ENCODE measurements around the gene MEGF6.

MEGF6 gene

GRCh38 chr1:3522564-3523265 is 88.6 kb downstream of the MEGF6 start:
- Histone ChIP-seq H3K36me3 (ENCODE audit: control insufficient read depth, insufficient read depth, low read length) (no peaks in the 10 kb centered on the region), H3K4me2 (ENCODE audit: low read length) (no peak overlapping the region), H3K27ac (no peak overlapping the region), H3K27me3 (ENCODE audit: control insufficient read depth, insufficient read depth, low read length) (no peaks in the 10 kb centered on the region), H2AFZ (no peak overlapping the region), H3K9me3 (ENCODE audit: control insufficient read depth, low read length) (no peaks in the 10 kb centered on the region), H3K9ac (no peak overlapping the region), H3K4me1 (no peaks in the 10 kb centered on the region), H3K79me2 (no peaks in the 10 kb centered on the region), H3K4me3 (ENCODE audit: low read depth, low read length) (no peak overlapping the region)
- TF ChIP-seq CTCF (IDR thresholded peaks at IDR 0.05), result no peak

GRCh38 chr1:3522112-3522511 is 89.2 kb downstream of the MEGF6 start:
- Histone ChIP-seq H3K27me3 (ENCODE audit: control insufficient read depth, insufficient read depth, low read length) (no peaks in the 10 kb centered on the region), H3K79me2 (no peaks in the 10 kb centered on the region), H3K4me2 (ENCODE audit: low read length) (no peak overlapping the region), H2AFZ (no peak overlapping the region), H3K36me3 (ENCODE audit: control insufficient read depth, insufficient read depth, low read length) (no peaks in the 10 kb centered on the region), H3K9me3 (ENCODE audit: control insufficient read depth, low read length) (no peaks in the 10 kb centered on the region), H3K4me3 (ENCODE audit: low read depth, low read length) (no peak overlapping the region), H3K27ac (no peak overlapping the region), H3K4me1 (no peaks in the 10 kb centered on the region), H3K9ac (no peak overlapping the region)
- TF ChIP-seq CTCF (IDR thresholded peaks at IDR 0.05), result no peak

- H3K4me1 ChIP-seq, result no peaks in the 10 kb centered on the region
- TF ChIP-seq CTCF (IDR thresholded peaks at IDR 0.05), result no peak
Observed at GRCh38 chr1:3521426-3521825, 89.9 kb downstream of the MEGF6 start.

GRCh38 chr1:3520419-3521378 is 90.6 kb downstream of the MEGF6 start:
- H3K4me1 ChIP-seq, result no peaks in the 10 kb centered on the region
- no peak overlapping the region for H2AFZ ChIP-seq
- no peak overlapping the region for H3K4me2 ChIP-seq (ENCODE audit: low read length)
- no peak overlapping the region for H3K4me3 ChIP-seq (ENCODE audit: low read depth, low read length)
- no peaks in the 10 kb centered on the region for H3K9me3 ChIP-seq (ENCODE audit: control insufficient read depth, low read length)
- no peak for TF ChIP-seq CTCF (IDR thresholded peaks at IDR 0.05)
- H3K27ac ChIP-seq, result no peak overlapping the region
- no peaks in the 10 kb centered on the region for H3K36me3 ChIP-seq (ENCODE audit: control insufficient read depth, insufficient read depth, low read length)
- H3K79me2 ChIP-seq, result no peaks in the 10 kb centered on the region
- no peak overlapping the region for H3K9ac ChIP-seq
- no peaks in the 10 kb centered on the region for H3K27me3 ChIP-seq (ENCODE audit: control insufficient read depth, insufficient read depth, low read length)

More at GRCh38 chr1:3521426-3521825, 89.9 kb downstream of the MEGF6 start:
- Histone ChIP-seq H2AFZ (no peak overlapping the region), H3K79me2 (no peaks in the 10 kb centered on the region), H3K4me3 (ENCODE audit: low read depth, low read length) (no peak overlapping the region), H3K9me3 (ENCODE audit: control insufficient read depth, low read length) (no peaks in the 10 kb centered on the region), H3K27ac (no peak overlapping the region), H3K4me2 (ENCODE audit: low read length) (no peak overlapping the region), H3K9ac (no peak overlapping the region), H3K27me3 (ENCODE audit: control insufficient read depth, insufficient read depth, low read length) (no peaks in the 10 kb centered on the region), H3K36me3 (ENCODE audit: control insufficient read depth, insufficient read depth, low read length) (no peaks in the 10 kb centered on the region)

Data from parathyroid adenoma (tissue), 2 donors.